Loucy (cell line): ENCODE measurements around the gene PLEKHA5.

ENCODE experiments used
- H2AFZ ChIP-seq: fragments of 200-600 bp; sonication (generic); 2 replicates; pipeline ENCODE4 v1.6.0; 2016; ENCODE audit warnings: antibody characterized with exemption, mild to moderate bottlenecking, low read length, moderate library complexity
- H3F3A ChIP-seq: fragments of 200-600 bp; 2 replicates; pipeline ENCODE4 v1.6.0; 2016; ENCODE audit warnings: antibody characterized with exemption, low read depth, mild to moderate bottlenecking
- H3K27me3 ChIP-seq: fragments of 200-600 bp; sonication (generic); 2 replicates; pipeline ENCODE4 v1.6.1; 2014; ENCODE audit warnings: low read length, mild to moderate bottlenecking; ENCODE audit not compliant: insufficient read depth, poor library complexity, severe bottlenecking
- H3K36me3 ChIP-seq: fragments of 200-600 bp; sonication (generic); 2 replicates; pipeline ENCODE4 v1.6.1; 2016; ENCODE audit warnings: low read length; ENCODE audit not compliant: insufficient read depth
- H3K4me1 ChIP-seq: fragments of 200-600 bp; sonication (generic); 2 replicates; pipeline ENCODE4 v1.5.1; 2014; ENCODE audit warnings: low read length, mild to moderate bottlenecking; ENCODE audit not compliant: insufficient read depth, poor library complexity, severe bottlenecking
- H3K4me2 ChIP-seq: fragments of 200-600 bp; sonication (generic); 2 replicates; pipeline ENCODE4 v1.6.0; 2014; ENCODE audit warnings: antibody characterized with exemption, low read length, low read depth, mild to moderate bottlenecking; ENCODE audit not compliant: poor library complexity, severe bottlenecking
- H3K4me3 ChIP-seq: fragments of 200-600 bp; sonication (generic); 2 replicates; pipeline ENCODE4 v1.5.1; 2014; ENCODE audit warnings: low read length, mild to moderate bottlenecking, mixed read lengths; ENCODE audit not compliant: poor library complexity, severe bottlenecking
- H3K79me2 ChIP-seq: fragments of 200-600 bp; sonication (generic); 2 replicates; pipeline ENCODE4 v1.6.1; 2014; ENCODE audit warnings: low read length; ENCODE audit not compliant: insufficient read depth
- H3K9ac ChIP-seq: fragments of 200-600 bp; sonication (generic); 2 replicates; pipeline ENCODE4 v1.6.0; 2014; ENCODE audit warnings: mild to moderate bottlenecking, low read depth, low read length, moderate library complexity; ENCODE audit not compliant: poor library complexity, severe bottlenecking
- H3K9me2 ChIP-seq: fragments of 200-600 bp; sonication (generic); replicated peaks from 2 replicates; pipeline ENCODE4 v1.6.1; 2016; ENCODE audit warnings: low read depth, low read length, mixed read lengths
- H3K9me3 ChIP-seq: fragments of 200-600 bp; sonication (generic); 2 replicates; pipeline ENCODE4 v1.6.1; 2014; ENCODE audit warnings: mild to moderate bottlenecking, antibody characterized with exemption, low read length, low read depth; ENCODE audit not compliant: insufficient read depth
- H4K20me1 ChIP-seq: fragments of 200-600 bp; sonication (generic); 2 replicates; pipeline ENCODE4 v1.6.0; 2014; ENCODE audit warnings: antibody characterized with exemption, low read length, mild to moderate bottlenecking; ENCODE audit not compliant: insufficient read depth, poor library complexity, severe bottlenecking
- EZH2phosphoT487 ChIP-seq: fragments of 200-600 bp; IDR thresholded peaks from 2 replicates; pipeline ENCODE4 v1.6.1; 2018; ENCODE audit warnings: antibody characterized with exemption, mild to moderate bottlenecking, moderate library complexity, borderline replicate concordance
- TF ChIP-seq, protein P1 (sequence below): fragments of 200-600 bp; sonication (generic); conservative IDR thresholded peaks from 2 replicates; pipeline ENCODE4 v1.5.1; 2014; ENCODE audit warnings: mild to moderate bottlenecking, antibody characterized with exemption, low read length

The PLEKHA5 gene

DNA sequence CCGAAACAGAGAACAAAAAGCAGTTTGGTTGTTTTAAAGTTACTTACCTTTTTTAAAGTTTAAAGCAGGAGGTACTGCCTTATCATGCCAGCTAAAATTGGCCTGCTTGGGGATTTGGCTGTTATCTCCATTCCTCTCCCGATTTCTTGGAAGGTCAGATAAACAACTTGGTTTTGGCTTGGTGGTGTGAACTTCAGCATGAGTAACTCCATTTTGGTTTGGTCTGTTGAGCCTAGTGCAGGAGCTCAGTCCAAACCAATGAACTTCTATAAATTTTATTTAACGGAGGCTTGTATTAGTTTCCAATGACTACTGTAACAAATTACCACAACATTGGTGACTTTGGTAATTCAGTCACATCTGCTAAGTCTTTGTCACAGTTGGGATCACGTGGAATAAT, 82.3 kb downstream of the PLEKHA5 start:
- Histone ChIP-seq H3K9me3 (no peaks in the 10 kb centered on the region), H2AFZ (no peak overlapping the region), H3K79me2 (no peaks in the 10 kb centered on the region), H3K27me3 (no peaks in the 10 kb centered on the region), H4K20me1 (no peaks in the 10 kb centered on the region), H3F3A (no peaks in the 10 kb centered on the region), H3K9ac (no peak overlapping the region), H3K9me2 (no peaks in the 10 kb centered on the region), H3K36me3 (no peaks in the 10 kb centered on the region), H3K4me1 (peaks cover 4% of the 10 kb centered on the region), H3K4me2 (no peak overlapping the region), H3K4me3 (no peak overlapping the region)
- TF ChIP-seq, protein P1, sequence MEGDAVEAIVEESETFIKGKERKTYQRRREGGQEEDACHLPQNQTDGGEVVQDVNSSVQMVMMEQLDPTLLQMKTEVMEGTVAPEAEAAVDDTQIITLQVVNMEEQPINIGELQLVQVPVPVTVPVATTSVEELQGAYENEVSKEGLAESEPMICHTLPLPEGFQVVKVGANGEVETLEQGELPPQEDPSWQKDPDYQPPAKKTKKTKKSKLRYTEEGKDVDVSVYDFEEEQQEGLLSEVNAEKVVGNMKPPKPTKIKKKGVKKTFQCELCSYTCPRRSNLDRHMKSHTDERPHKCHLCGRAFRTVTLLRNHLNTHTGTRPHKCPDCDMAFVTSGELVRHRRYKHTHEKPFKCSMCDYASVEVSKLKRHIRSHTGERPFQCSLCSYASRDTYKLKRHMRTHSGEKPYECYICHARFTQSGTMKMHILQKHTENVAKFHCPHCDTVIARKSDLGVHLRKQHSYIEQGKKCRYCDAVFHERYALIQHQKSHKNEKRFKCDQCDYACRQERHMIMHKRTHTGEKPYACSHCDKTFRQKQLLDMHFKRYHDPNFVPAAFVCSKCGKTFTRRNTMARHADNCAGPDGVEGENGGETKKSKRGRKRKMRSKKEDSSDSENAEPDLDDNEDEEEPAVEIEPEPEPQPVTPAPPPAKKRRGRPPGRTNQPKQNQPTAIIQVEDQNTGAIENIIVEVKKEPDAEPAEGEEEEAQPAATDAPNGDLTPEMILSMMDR: no peak
- TF ChIP-seq EZH2phosphoT487: no peak

GRCh38 chr12:19212245-19212644, 82.7 kb downstream of the PLEKHA5 start:
- Histone ChIP-seq H3K79me2 (no peaks in the 10 kb centered on the region), H3K4me3 (no peak overlapping the region), H3K27me3 (no peaks in the 10 kb centered on the region), H3K36me3 (no peaks in the 10 kb centered on the region), H3K9ac (no peak overlapping the region), H3K9me2 (no peaks in the 10 kb centered on the region), H3K9me3 (no peaks in the 10 kb centered on the region), H2AFZ (no peak overlapping the region), H3K4me2 (no peak overlapping the region), H4K20me1 (no peaks in the 10 kb centered on the region), H3F3A (no peaks in the 10 kb centered on the region), H3K4me1 (peaks cover 4% of the 10 kb centered on the region)
- TF ChIP-seq, protein P1: no peak

DNA sequence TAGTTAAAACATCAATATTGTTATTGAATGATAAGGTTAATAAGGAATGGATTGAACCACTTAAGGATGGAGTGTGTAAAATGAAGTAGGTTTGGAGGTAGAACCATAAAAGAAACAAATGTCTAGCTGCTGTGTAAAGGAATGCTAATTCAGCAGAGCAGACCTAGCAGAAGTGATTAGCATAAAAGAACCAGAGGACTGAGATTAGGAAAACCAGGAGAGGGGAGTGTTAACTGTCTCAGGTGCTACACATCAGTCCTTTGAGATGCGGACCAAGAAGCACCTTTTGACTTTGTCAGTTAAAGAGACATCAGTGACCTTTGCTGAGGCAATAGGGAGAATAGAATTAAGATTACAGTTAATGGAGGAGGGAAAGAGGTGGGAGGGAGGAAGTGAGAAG, 84.5 kb downstream of the PLEKHA5 start:
- Histone ChIP-seq H3K9me3 (no peaks in the 10 kb centered on the region), H3K9ac (no peak overlapping the region), H4K20me1 (no peaks in the 10 kb centered on the region), H3K79me2 (no peaks in the 10 kb centered on the region), H3F3A (no peaks in the 10 kb centered on the region), H3K36me3 (no peaks in the 10 kb centered on the region), H3K9me2 (no peaks in the 10 kb centered on the region), H3K4me2 (no peak overlapping the region), H3K27me3 (no peaks in the 10 kb centered on the region), H3K4me3 (no peak overlapping the region), H3K4me1 (peaks cover 4% of the 10 kb centered on the region), H2AFZ (no peak overlapping the region)
- TF ChIP-seq, protein P1: no peak
- no peak for TF ChIP-seq EZH2phosphoT487
